HEK293 (cell line): ENCODE data around the gene ADH6.

ENCODE experiments used
- CTCF ChIA-PET: fragments of 350-600 bp; formaldehyde crosslinking; extraction: SDS; loops from one replicate; lab custom pipeline; 2021; ENCODE audit warnings: antibody characterized with exemption; lab: Yijun Ruan, JAX
- POLR2A ChIA-PET: fragments of 300-600 bp; formaldehyde crosslinking; extraction: SDS; loops from one replicate; lab custom pipeline; 2020; ENCODE audit warnings: antibody characterized with exemption, inconsistent platforms; lab: Yijun Ruan, JAX
- H3K27ac ChIP-seq: fragments of 200-500 bp; sonication (Bioruptor generic); 2 replicates; pipeline ENCODE4 v1.5.1; 2014; ENCODE audit warnings: low read depth, low read length, control low read depth, inconsistent platforms; ENCODE audit errors: extremely low read depth
- H3K36me3 ChIP-seq, 2 experiments: fragments of 200-500 bp in 1 of 2; sonication (Bioruptor generic) in 1 of 2; 1 replicate in 1 of 2; 2 replicates in 1 of 2; pipeline ENCODE4 v1.5.1; 2014 to 2017; ENCODE audit warnings: inconsistent platforms in 2 of 2, low read length in 2 of 2; ENCODE audit not compliant: control insufficient read depth in 2 of 2, insufficient read depth in 1 of 2
- H3K4me1 ChIP-seq: fragments of 200-500 bp; sonication (Bioruptor generic); 2 replicates; pipeline ENCODE4 v1.5.1; 2014; ENCODE audit warnings: mild to moderate bottlenecking, low read length, inconsistent platforms; ENCODE audit not compliant: control insufficient read depth, insufficient read depth
- H3K4me3 ChIP-seq: 2 replicates; pipeline ENCODE4 v1.5.1; 2011; ENCODE audit warnings: low read depth, mild to moderate bottlenecking, control low read depth, low read length, moderate library complexity
- H3K9me3 ChIP-seq: fragments of 200-500 bp; sonication (Bioruptor generic); 2 replicates; pipeline ENCODE4 v1.5.1; 2014; ENCODE audit warnings: low read depth, low read length, inconsistent platforms; ENCODE audit not compliant: control insufficient read depth, insufficient read depth
- PRDM2 ChIP-seq: fragments of 450-650 bp; formaldehyde crosslinking; IDR thresholded peaks from 2 replicates; pipeline ENCODE4 v1.5.1; 2016; ENCODE audit warnings: missing biosample characterization, missing genetic modification characterization, borderline replicate concordance
- PRDM4 ChIP-seq: fragments of 450-650 bp; formaldehyde crosslinking; IDR thresholded peaks from 2 replicates; pipeline ENCODE4 v1.5.1; 2017; ENCODE audit warnings: missing biosample characterization, missing genetic modification characterization
- SP7 ChIP-seq: fragments of 450-650 bp; formaldehyde crosslinking; IDR thresholded peaks from 2 replicates; pipeline ENCODE4 v1.5.1; 2016; ENCODE audit warnings: missing biosample characterization, missing genetic modification characterization
- ZBTB21 ChIP-seq: fragments of 450-650 bp; formaldehyde crosslinking; IDR thresholded peaks from 2 replicates; pipeline ENCODE4 v1.5.1; 2017; ENCODE audit warnings: missing biosample characterization, missing genetic modification characterization
- ZFP41 ChIP-seq: fragments of 450-650 bp; formaldehyde crosslinking; IDR thresholded peaks from 2 replicates; pipeline ENCODE4 v1.5.1; 2016; ENCODE audit warnings: missing biosample characterization, missing genetic modification characterization, borderline replicate concordance
- ZNF112 ChIP-seq: fragments of 450-650 bp; formaldehyde crosslinking; IDR thresholded peaks from 2 replicates; pipeline ENCODE4 v1.5.0; 2017; ENCODE audit warnings: missing biosample characterization, missing genetic modification characterization
- ZNF221 ChIP-seq: fragments of 450-650 bp; formaldehyde crosslinking; IDR thresholded peaks from 2 replicates; pipeline ENCODE4 v1.5.1; 2017; ENCODE audit warnings: missing biosample characterization, missing genetic modification characterization, borderline replicate concordance
- ZNF362 ChIP-seq: fragments of 450-650 bp; formaldehyde crosslinking; IDR thresholded peaks from 2 replicates; pipeline ENCODE4 v1.5.1; 2016; ENCODE audit warnings: missing biosample characterization, missing genetic modification characterization
- ZNF391 ChIP-seq: fragments of 450-650 bp; formaldehyde crosslinking; IDR thresholded peaks from 2 replicates; pipeline ENCODE4 v1.5.1; 2016; ENCODE audit warnings: low read depth, missing biosample characterization, missing genetic modification characterization, borderline replicate concordance
- ZNF473 ChIP-seq: fragments of 450-650 bp; formaldehyde crosslinking; IDR thresholded peaks from 2 replicates; pipeline ENCODE4 v1.5.1; 2017; ENCODE audit warnings: missing biosample characterization, missing genetic modification characterization
- ZNF629 ChIP-seq: fragments of 450-650 bp; formaldehyde crosslinking; IDR thresholded peaks from 2 replicates; pipeline ENCODE4 v1.5.1; 2017; ENCODE audit warnings: missing biosample characterization, missing genetic modification characterization
- ZNF654 ChIP-seq: fragments of 450-650 bp; formaldehyde crosslinking; IDR thresholded peaks from 2 replicates; pipeline ENCODE4 v1.5.1; 2016; ENCODE audit warnings: low read depth, missing biosample characterization, missing genetic modification characterization
- ZNF830 ChIP-seq: fragments of 450-650 bp; IDR thresholded peaks from 2 replicates; pipeline ENCODE4 v1.5.0; 2018; ENCODE audit warnings: missing biosample characterization, missing genetic modification characterization, low read depth, mild to moderate bottlenecking, moderate library complexity
- ZXDB ChIP-seq: fragments of 450-650 bp; formaldehyde crosslinking; IDR thresholded peaks from 2 replicates; pipeline ENCODE4 v1.5.1; 2016; ENCODE audit warnings: missing biosample characterization, missing genetic modification characterization
- TF ChIP-seq, protein P1 (sequence below): fragments of 450-650 bp; formaldehyde crosslinking; IDR thresholded peaks from 2 replicates; pipeline ENCODE4 v1.5.1; 2016; ENCODE audit warnings: missing biosample characterization, missing genetic modification characterization

The ADH6 gene

GRCh38 chr4:99210789-99211188, 8.3 kb downstream of the ADH6 start (continued):
- TF ChIP-seq PRDM4 (tag by site-specific recombination) (no peak), ZNF629 (tag by site-specific recombination) (no peak), ZNF473 (no peak), ZFP41 (tag by site-specific recombination) (no peak), SP7 (no peak), ZNF112 (tag by site-specific recombination) (no peak), ZBTB21 (tag by site-specific recombination) (no peak), ZNF830 (tag by site-specific recombination) (no peak)
- TF ChIP-seq, all 188 proteins: peak for 0

DNA sequence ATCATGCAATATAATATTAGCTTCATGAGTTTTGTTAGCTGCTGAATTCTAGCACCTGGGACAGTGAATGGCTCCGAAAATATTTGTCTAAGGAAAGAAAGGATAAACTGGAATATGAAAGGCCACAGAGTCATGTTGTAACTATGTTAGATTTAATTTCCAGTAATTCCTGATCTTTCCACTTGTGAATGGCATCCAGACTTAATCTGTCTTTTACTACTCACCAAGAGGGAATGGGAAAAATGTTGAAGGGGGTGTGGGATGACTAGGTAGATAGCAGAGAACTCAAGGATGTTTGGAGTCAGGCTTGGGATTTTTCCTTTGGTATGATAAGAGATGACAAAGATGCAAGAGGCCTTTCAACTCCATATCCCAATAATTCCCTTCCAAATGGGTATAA, 9.4 kb downstream of the ADH6 start:
- H3K4me3 ChIP-seq = no peak overlapping the region
- no peak overlapping the region for H3K27ac ChIP-seq
- H3K36me3 ChIP-seq = no peaks in the 10 kb centered on the region
- TF ChIP-seq ZXDB (tag by site-specific recombination) (no peak), ZNF654 (no peak), ZNF221 (tag by site-specific recombination) (no peak), ZNF362 (tag by site-specific recombination) (no peak), PRDM2 (no peak), ZNF391 (tag by site-specific recombination) (no peak)
- TF ChIP-seq, protein P1, sequence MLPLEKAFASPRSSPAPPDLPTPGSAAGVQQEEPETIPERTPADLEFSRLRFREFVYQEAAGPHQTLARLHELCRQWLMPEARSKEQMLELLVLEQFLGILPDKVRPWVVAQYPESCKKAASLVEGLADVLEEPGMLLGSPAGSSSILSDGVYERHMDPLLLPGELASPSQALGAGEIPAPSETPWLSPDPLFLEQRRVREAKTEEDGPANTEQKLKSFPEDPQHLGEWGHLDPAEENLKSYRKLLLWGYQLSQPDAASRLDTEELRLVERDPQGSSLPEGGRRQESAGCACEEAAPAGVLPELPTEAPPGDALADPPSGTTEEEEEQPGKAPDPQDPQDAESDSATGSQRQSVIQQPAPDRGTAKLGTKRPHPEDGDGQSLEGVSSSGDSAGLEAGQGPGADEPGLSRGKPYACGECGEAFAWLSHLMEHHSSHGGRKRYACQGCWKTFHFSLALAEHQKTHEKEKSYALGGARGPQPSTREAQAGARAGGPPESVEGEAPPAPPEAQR (tag by site-specific recombination) = no peak
- CTCF ChIA-PET = no interaction called here
- POLR2A ChIA-PET = no interaction called here
- H3K9me3 ChIP-seq = no peaks in the 10 kb centered on the region
- no peaks in the 10 kb centered on the region for H3K4me1 ChIP-seq
